Measurements from ENCODE around the gene CHRD.

The CHRD gene

DNA sequence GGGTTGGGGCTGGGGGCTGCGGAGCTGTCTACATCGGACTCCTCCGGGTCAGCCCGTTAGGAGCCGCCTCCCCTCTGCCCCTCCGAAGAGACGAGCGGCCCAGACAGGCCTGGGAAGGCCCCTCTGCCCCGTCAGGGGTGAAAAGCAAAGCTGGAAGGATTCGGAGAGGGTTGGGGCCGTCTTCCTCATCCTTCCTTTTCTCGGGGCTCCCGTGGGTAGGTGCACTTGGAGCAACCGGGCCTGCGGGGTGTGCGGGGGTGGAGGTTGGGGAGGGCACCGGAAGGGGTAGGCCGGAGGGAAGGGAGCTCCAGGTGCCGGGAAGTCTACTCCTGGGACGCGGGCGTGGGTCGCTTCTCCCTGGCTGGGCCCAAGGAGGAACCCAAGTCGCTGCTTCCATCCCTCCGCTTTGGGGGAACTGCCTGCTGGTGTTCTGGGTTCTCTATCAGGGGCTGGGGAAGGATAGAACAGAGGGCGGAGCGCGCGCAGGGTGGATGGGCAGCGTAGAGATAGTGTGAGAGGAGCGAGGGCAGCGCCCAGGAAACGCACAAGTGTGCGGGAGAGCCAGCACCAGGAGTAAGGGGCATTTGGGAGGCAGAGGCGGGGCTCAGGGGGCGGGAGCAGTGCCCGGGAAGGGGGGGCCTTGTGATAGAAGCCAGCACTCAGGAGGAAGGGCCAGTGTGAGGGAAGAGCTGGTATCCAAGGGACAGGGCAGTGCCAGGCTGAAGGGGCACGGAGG is 17.8 kb upstream of the CHRD start:
- DNase-seq: peak; percentile 47

DNA sequence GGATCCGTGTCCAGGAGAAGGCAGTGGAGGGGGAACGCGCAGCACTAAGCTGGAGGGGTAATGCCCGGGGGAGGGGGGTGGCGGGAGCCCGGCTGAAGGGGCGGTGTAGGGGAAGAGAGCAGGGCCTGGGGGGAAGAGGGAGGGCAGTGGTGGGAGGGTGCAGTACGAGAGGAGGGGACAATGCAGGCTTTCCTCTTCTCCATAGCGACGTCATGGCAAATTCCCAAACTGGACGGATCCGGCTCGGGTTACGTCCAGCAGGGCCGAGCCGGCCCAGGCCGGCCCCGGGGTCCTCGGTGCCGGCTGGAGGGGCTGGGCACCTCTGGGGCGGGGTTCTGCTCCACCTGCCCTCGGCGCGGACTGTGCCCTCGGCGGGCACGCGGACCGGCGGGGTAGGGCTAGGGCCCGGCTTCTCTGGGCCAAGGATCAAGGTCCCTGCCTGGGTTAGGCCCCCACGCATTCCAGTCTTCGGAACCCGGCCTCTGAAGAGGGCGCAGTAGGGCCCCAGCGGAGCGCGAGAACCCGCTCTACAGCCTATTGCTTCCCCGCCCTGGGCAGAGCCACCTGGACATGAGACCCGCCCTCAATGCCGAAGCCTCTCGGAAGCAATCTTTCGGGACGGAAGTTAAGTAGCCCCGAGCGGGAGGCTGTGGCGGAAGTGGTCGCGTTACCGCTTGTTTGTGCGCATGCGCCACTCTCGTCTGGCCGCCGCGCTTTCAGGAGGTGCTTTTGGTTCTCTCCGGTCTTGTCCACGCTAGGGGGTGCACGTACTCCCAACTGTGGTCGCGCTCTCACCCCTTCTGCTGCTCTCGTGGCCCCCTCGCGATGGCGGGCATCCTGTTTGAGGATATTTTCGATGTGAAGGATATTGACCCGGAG is 16.9 kb upstream of the CHRD start:
- peak; percentile 92 for DNase-seq

DNA sequence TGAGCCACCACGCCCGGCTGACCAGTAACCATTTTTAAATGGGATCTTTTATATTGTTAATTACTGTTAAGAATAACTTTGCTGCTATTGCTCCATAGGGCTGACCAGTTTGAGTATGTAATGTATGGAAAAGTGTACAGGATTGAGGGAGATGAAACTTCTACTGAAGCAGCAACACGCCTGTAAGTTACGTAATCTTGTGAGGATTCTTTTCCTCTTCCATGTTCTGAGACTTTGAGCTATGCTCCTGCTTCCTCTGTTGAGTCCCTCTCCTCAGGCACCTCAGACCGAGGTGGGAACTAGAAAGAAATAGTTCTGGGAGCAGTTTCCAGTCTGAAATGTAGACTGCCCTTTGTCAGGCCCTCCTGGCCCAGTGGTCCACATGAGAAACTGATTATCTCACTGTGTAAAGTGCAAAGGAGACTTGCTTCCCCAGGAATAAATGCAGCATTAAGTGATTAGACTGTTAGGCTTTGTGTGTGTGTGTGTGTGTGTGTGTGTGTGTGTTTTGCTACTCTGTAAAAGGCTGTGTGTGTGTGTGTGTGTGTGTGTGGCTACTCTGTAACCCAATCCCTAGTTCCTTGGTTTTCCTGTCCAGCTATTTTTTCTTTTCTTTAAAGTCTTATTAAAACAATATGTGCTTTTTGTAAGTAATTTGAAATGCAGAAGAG is 13.1 kb upstream of the CHRD start:
- no peak for DNase-seq

DNA sequence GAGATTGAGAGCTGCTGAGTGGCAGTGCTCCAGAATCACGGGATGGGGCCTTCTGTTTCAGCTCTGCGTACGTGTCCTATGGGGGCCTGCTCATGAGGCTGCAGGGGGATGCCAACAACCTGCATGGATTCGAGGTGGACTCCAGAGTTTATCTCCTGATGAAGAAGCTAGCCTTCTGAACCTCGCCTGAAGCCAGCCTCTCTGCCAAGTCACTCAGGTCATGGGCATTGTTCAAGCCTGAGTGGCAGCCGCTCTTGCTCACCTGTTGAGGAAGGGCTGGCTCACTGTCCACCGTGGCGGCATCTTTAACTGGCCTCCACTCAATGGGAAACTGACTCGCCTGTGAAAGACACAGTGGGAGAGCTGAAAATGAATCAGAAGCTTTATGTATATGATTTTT is 11.7 kb upstream of the CHRD start:
- no peak for DNase-seq

DNA sequence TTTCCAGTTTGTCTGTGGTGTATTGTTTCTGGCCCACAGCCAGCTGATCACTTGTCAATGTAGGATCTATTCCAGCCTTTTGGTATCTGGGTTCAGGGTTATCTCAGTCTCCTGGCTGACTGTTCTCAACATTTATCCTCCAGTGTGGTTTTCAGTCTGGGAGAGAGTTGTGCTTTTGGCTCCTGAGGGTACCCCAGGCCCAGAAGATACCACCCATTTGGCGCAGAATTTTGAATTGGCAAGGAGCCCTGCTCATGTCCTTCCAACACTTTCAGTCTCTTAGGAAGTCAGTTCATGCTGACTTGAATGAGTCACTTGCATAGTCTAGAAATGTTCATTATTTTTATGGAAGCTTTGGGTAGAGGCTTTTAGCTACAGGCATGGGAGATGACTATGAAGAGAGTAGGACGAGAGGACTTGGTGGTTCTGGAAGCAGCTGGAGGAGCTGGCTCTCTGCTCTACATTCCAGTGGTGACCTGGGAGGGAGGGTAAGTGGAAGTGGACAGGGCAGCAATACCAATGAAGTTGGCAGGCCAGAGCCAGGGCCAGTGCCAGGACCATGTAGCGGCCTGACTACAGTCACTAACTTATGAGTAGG is 11.2 kb upstream of the CHRD start:
- DNase-seq: no peak

DNA sequence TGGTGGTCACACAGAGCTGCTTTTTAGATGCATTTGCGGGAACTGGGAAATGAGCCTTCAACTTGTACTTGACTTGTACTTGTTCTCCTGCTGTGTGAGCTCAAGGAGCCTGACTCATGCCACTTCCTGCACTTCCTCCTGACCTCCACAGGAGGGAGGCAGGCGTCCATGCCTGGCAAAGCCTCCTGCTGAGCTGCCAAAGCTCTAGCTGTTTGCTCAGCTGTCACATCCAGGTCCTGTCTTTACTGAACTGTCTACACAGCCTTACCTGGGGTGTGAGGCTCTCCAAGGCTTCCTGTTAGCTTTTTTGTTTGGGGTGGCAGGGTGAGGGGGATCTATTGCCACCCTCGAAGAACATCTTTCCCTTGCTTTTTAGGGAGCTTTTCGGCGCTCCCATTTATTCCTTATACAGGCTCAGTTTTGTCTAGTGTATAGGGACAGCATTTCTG is 8.3 kb upstream of the CHRD start:
- DNase-seq: peak; percentile 64

DNA sequence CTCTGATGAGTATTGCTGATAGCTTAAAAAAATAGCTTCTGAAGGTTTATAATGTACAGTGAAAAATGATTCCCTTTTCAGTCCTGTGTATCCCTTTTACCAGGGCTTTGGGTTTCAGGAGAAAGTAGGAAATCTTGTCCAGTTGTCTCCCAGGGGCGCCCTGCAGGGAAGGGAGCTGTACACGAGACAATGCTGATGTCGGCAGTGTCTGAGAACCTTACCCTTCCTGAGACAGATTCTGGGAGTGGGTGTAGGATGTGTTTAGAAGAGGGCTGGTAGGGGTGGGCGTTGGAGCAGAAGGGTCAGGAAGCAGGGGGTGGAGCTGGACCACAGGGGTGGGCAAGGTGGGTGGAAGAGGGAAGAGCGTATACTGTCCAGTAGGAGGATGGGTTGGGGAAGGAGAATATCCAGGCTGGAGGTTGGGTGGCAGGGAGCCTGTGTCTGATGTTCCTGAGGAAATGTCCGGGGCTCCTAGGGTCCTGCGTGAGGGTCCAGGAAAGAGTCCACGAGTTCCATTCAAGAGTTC is 7.5 kb upstream of the CHRD start:
- DNase-seq: no peak

DNA sequence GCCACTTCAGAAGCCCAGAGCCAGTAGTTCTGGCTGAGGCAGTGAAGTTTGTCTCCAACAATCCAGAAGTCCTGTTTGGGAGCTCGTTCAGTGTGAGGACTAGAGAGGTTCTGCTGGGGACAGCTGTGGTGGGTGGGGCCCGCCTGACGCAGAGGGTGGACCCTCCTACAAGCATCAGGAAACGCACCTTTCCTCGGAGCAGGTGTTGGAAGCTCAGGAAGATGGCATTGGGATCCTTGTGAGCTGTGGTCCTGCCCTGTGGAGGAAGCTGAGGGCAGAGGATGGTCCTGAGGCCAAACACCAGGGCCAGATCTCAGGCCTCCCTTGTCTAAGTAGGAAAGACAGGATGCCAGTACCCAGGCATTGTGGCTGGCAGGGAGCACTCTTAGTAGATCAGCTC is 6.9 kb upstream of the CHRD start:
- no peak for DNase-seq

DNA sequence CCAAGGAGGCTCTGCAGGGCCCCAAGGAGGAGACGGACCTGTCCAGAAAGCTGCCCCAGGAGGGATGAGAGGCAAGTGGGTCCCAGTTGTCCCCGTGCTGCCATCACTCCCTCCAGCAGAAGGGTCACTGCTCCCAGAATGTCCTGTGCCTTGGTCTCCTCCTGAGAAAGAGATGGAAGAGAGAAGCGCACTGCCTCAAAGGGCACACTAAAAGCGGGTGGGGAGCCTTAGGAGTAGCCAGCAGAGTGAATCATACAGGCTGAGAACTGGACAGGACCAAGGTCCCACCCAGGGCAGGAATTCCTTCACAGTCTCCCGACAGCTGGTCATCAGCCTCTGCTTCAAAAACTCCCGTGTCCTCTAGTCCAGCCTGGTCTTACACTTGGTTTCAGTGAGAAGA is 6.4 kb upstream of the CHRD start:
- no peak for DNase-seq

DNA sequence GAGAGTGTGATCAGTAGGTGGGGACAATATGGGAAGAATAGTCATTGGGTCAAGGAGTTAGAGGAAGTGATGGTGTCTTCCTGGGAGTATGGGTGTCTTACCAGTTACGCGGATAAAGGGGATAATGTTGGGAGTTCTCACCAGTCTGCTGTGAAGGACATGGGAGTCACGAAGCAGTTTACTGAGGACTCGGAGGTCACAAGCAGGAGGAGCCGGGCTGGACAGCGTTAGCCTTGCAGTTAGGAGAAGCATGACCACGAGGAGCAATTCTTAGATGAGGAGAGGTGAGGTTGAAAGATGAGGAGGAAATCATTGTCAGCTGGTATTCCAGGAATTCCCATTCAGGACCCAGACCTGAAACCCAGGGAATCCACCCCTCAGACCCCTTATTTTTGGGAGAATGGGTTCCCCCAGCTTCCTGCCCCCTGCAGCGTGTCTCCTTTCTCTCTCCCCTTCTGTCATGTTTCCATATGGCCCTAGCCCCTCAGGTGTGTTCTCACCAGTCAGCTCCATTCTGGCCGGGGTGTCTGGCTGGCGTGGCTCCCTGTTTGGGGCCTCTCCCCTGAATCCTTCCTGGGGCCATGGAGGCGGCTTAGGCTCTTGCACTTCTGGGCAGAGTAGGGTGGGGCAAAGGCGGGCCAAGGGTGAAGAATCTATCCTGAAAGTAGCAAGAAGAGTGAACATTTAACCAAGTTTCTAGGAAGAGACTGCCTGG is 4.0 kb upstream of the CHRD start:
- DNase-seq: no peak

DNA sequence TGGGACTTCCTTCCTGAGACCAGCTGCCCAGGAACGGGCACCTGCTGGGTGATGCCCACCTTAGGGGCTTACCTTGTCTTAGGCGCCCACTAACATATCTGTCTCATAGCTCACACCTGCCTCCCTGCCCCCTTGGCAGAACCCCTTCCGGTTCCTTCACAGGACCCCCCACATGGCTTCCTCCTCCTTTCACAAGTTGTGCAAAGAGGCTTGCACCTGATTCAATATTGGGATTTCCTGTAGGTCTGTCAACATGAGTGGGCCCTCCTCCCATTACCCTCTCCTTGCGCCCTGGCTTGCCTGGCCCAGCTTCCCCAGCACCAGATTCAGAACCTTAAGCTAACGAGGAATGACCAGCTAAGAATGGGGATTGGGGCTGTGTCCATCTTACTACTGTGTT is 2.5 kb upstream of the CHRD start:
- DNase-seq: no peak

DNA sequence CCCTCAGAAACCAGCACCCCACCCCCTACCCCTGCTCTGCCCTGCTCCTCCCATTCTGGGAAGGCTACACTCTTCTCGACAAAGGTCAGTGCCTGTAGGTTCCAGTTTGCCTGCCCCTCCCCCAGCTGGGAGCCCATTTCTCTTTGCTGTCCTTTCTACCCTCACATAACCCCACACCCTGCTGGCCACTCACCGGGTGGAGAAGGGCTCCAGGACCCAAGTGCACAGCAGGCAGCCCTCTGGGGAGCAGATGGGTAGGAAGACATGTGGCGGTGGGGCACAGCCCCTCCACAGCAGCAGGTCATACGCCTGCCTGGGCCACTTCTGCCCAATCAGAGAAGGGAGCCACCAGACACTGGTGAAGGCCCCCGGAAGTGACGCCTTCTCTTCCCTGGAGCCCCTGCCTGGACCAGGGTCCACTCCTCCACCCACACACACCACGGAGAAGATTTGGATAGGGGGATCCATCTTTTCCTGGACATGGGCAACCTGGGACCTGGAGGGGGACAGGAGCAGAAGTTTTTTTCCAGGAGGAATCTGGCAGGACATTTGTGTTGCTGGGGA is 1.9 kb upstream of the CHRD start, which contains the start of gene THPO:
Gene THPO (minus strand): TSS at position 326 of the 564 bp plus-strand sequence. CDS start 1,948 bp downstream, outside the sequence.
- no peak for DNase-seq

DNA sequence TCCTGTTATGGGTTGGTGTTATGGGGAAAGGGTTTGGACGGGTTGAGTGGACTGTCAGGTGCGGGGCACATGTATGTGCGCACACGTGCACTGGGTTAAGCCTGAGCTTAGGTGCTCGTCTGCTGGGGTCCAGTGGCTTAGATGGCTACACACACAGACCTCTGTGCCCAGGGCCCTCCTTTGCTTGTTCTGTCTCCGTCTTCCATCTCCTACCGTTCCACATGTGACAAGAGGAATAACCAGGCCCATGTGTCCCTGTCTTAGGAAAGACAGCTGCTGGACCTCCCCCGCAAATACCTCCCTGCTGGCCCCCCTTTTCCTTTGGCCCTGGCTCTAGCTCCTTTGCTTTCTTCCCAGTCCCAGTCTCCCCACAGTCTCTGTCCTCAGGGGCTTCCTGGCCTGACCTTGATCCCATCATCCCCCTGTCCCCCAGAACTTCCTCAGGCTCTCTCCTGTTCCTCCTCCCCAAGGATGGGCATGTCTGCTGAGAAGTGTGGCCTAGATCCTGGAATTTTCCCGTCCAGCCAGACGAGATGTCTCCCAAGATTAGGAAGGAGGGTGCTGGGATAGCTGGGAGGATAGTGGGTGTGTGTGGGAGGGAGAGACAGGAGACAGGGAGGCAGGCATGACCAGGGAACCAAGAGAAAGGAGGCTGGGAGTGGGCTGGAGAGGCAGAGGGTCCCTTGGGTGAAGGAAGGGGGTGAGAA is 1.1 kb upstream of the CHRD start:
- no peak for DNase-seq

DNA sequence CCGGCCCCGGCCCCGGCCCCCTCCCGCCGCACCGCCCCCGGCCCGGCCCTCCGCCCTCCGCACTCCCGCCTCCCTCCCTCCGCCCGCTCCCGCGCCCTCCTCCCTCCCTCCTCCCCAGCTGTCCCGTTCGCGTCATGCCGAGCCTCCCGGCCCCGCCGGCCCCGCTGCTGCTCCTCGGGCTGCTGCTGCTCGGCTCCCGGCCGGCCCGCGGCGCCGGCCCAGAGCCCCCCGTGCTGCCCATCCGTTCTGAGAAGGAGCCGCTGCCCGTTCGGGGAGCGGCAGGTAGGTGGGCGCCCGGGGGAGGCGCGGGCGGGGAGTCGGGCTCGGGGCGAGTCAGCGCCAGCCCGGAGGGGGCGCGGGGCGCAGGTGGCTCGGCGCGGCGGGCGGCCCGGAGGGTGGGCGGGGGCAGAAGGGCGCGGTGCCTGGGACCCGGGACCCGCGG is 352 bp downstream of the CHRD start:
- DNase-seq: no peak

DNA sequence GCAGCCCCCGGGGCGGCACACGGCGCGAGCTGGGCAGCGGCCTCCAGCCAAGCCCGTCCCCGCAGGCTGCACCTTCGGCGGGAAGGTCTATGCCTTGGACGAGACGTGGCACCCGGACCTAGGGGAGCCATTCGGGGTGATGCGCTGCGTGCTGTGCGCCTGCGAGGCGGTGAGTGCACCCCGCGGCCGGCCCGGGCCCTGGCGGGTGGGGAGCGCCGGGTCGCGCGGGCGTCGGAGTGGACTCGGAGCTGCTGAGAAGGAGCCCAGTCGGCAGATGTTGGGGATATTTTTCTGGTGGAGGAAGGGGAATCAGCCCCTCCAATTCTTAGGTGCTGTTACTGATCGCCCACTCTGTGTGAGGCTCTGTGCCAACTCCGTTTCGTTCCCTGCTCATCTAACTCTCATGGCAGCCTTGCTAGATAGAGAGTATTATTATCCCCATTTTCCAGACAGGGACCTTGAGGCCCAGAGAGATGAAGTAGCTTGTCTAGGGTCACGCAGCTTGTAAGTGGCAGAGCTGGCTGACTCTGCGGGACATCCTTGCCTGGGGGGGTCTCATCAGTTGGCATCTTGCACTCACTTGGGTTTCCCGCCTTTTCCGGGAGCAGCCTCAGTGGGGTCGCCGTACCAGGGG is 890 bp downstream of the CHRD start:
- no peak for DNase-seq

DNA sequence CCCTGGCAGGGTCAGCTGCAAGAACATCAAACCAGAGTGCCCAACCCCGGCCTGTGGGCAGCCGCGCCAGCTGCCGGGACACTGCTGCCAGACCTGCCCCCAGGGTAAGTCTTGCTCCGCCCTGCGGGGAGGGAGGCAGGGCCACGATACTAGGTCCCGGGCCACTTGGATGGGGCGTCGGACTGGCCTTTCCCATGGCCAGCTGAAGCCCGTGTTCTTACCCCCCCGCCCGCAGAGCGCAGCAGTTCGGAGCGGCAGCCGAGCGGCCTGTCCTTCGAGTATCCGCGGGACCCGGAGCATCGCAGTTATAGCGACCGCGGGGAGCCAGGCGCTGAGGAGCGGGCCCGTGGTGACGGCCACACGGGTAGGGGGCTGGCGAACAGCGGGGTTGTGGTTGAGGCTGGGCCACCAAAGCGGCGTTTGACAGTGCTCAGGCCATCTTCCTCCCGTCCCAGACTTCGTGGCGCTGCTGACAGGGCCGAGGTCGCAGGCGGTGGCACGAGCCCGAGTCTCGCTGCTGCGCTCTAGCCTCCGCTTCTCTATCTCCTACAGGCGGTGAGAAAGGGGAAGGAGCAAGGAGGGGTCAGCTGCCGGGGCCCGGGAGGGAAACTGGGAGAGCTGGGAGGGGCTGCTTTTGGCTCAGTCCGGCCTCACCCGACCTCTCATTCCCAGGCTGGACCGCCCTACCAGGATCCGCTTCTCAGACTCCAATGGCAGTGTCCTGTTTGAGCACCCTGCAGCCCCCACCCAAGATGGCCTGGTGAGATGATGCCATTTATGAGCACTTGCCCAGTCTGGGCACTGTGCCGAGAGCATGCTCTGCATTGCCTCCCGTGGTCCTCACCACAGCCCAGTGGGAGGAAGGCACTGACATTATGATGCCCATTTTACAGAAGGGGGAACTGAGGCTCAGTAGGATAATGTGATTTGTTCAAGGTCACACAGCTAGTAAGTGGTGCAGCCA is 1.7 kb downstream of the CHRD start:
- DNase-seq: no peak

DNA sequence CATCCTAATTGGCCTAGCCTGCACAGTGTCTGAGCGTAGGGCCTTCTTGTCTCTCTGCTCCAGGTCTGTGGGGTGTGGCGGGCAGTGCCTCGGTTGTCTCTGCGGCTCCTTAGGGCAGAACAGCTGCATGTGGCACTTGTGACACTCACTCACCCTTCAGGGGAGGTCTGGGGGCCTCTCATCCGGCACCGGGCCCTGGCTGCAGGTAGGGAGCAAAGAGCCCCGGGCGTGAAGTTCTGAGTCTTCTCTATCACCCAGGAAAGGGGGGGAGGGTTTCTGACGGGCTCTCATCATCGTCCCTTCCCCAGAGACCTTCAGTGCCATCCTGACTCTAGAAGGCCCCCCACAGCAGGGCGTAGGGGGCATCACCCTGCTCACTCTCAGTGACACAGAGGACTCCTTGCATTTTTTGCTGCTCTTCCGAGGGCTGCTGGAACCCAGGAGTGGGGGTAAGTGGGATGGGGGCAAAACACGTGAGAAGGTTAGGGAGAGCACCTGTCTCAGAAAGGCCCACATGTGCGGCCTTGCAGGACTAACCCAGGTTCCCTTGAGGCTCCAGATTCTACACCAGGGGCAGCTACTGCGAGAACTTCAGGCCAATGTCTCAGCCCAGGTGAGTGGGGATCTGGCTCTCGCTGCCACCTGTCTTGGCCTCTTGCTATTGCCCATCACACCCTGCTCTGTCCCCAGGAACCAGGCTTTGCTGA is 2.6 kb downstream of the CHRD start:
- DNase-seq: no peak

DNA sequence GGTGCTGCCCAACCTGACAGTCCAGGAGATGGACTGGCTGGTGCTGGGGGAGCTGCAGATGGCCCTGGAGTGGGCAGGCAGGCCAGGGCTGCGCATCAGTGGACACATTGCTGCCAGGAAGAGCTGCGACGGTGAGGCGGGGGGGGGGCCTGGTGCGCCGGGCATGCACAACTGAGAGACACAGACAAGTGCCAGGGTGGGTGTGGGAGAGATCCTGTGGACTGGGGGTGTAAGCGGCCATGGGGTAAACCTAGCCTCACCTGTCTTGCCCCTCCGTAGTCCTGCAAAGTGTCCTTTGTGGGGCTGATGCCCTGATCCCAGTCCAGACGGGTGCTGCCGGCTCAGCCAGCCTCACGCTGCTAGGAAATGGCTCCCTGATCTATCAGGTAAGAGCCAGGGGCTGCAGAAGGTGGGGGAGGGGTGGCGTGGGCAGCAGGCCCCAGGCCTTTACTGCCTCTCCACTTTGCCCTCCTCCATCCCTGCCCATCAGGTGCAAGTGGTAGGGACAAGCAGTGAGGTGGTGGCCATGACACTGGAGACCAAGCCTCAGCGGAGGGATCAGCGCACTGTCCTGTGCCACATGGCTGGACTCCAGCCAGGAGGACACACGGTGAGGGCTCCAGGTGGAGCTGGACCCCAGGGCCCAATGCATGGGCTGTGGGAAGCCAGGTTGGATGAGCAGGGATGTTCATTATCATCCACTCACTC is 3.3 kb downstream of the CHRD start:
- DNase-seq: no peak

All from T1000 (cell line).